ENCODE results near the gene NUPR1. TPM values are rescaled to one million over a fixed set of nuclear protein-coding genes. Genes with fewer than 3 reads are reported as not detected.
A peak's percentile ranks its signal among the peaks of the same experiment; 100 is the strongest.

NUPR1 gene
- polyA plus RNA-seq, 1 donor from 2014 or later = not detected

- peak within 1 kb of the TSS; percentile 97 for H2AFZ ChIP-seq (ENCODE audit: low read depth, low read length)
- peak within 1 kb of the TSS; percentile 45 for H3K4me2 ChIP-seq (ENCODE audit: low read length)
- peak; percentile 55 for TF ChIP-seq TAF1 (IDR thresholded peaks at IDR 0.05; ENCODE audit: low read depth)
- TF ChIP-seq REST (IDR thresholded peaks at IDR 0.05; ENCODE audit: borderline replicate concordance) = peak; percentile 19
- no peak for TF ChIP-seq SMC3 (conservative IDR thresholded peaks at IDR 0.05; ENCODE audit: poor library complexity)
- no peak for TF ChIP-seq POLR2AphosphoS5 (IDR thresholded peaks at IDR 0.05)
- TF ChIP-seq MXI1 (conservative IDR thresholded peaks at IDR 0.05; ENCODE audit: poor library complexity, severe bottlenecking) = peak; percentile 90
- TF ChIP-seq EZH2 (IDR thresholded peaks at IDR 0.05; ENCODE audit: borderline replicate concordance, insufficient read depth, low read length, poor library complexity, severe bottlenecking) = no peak
- TF ChIP-seq EP300 (conservative IDR thresholded peaks at IDR 0.05; ENCODE audit: poor library complexity, severe bottlenecking) = peak; percentile 71
- no peak for TF ChIP-seq CTCF (IDR thresholded peaks at IDR 0.05; ENCODE audit: poor library complexity, severe bottlenecking)
- no peak for TF ChIP-seq RAD21 (conservative IDR thresholded peaks at IDR 0.05)
- H3K79me2 ChIP-seq (replicated peaks; ENCODE audit: insufficient read depth, low read length) = no peaks in the 10 kb centered on the region
- H4K20me1 ChIP-seq (ENCODE audit: insufficient read depth) = no peaks in the 10 kb centered on the region
- peak within 1 kb of the TSS; percentile 80 for H3K9ac ChIP-seq (ENCODE audit: low read length)
- no peaks in the 10 kb centered on the region for H3K27me3 ChIP-seq (ENCODE audit: insufficient read depth, low read depth, low read length)
- H3F3A ChIP-seq (ENCODE audit: insufficient read depth, low read length, poor library complexity, severe bottlenecking) = no peaks in the 10 kb centered on the region
- H3K9me2 ChIP-seq (ENCODE audit: insufficient read depth, low read length) = no peaks in the 10 kb centered on the region
- peak within 1 kb of the TSS; percentile 97 for H3K4me3 ChIP-seq (ENCODE audit: low read length)
- no peaks in the 10 kb centered on the region for H3K9me3 ChIP-seq (ENCODE audit: low read length)
- H3K27ac ChIP-seq (ENCODE audit: low read length) = peak within 1 kb of the TSS; percentile 92
- H3K36me3 ChIP-seq (ENCODE audit: insufficient read depth, low read length) = no peaks in the 10 kb centered on the region
These were observed 46.8 kb downstream of the NUPR1 start, which contains the start of gene CLN3 for GRCh38 chr16:28491970-28492474. CLN3 (minus strand) TSS chr16:28492074; CDS start chr16:28491759, 315 bp downstream.

- Histone ChIP-seq H3K9me2 (ENCODE audit: insufficient read depth, low read length) (no peaks in the 10 kb centered on the region), H3K36me3 (ENCODE audit: insufficient read depth, low read length) (no peaks in the 10 kb centered on the region), H3K4me3 (ENCODE audit: low read length) (peak overlapping the region; percentile 97), H3K4me2 (ENCODE audit: low read length) (peak overlapping the region; percentile 45), H3K79me2 (replicated peaks; ENCODE audit: insufficient read depth, low read length) (no peaks in the 10 kb centered on the region), H3K27me3 (ENCODE audit: insufficient read depth, low read depth, low read length) (no peaks in the 10 kb centered on the region), H3F3A (ENCODE audit: insufficient read depth, low read length, poor library complexity, severe bottlenecking) (no peaks in the 10 kb centered on the region), H3K9me3 (ENCODE audit: low read length) (no peaks in the 10 kb centered on the region), H4K20me1 (ENCODE audit: insufficient read depth) (no peaks in the 10 kb centered on the region), H3K9ac (ENCODE audit: low read length) (peak overlapping the region; percentile 80), H3K27ac (ENCODE audit: low read length) (peak overlapping the region; percentile 92), H2AFZ (ENCODE audit: low read depth, low read length) (peak overlapping the region; percentile 97)
- TF ChIP-seq RAD21 (conservative IDR thresholded peaks at IDR 0.05) (no peak), POLR2AphosphoS5 (IDR thresholded peaks at IDR 0.05) (no peak), TAF1 (IDR thresholded peaks at IDR 0.05; ENCODE audit: low read depth) (no peak), SMC3 (conservative IDR thresholded peaks at IDR 0.05; ENCODE audit: poor library complexity) (peak; percentile 44), REST (IDR thresholded peaks at IDR 0.05; ENCODE audit: borderline replicate concordance) (peak; percentile 42), EP300 (conservative IDR thresholded peaks at IDR 0.05; ENCODE audit: poor library complexity, severe bottlenecking) (no peak), MXI1 (conservative IDR thresholded peaks at IDR 0.05; ENCODE audit: poor library complexity, severe bottlenecking) (no peak), EZH2 (IDR thresholded peaks at IDR 0.05; ENCODE audit: borderline replicate concordance, insufficient read depth, low read length, poor library complexity, severe bottlenecking) (no peak), CTCF (IDR thresholded peaks at IDR 0.05; ENCODE audit: poor library complexity, severe bottlenecking) (peak; percentile 12)
These were observed 47.4 kb downstream of the NUPR1 start for GRCh38 chr16:28491230-28491969.
